ENCODE measurements around the gene SERINC2. TPM values are rescaled to one million over a fixed set of nuclear protein-coding genes. Genes with fewer than 3 reads are reported as not detected.

SERINC2 gene
- total and polyA plus RNA-seq, 9 of the 15 experiments (the other 6 are each of a cell fraction or from before 2014, with no cell fraction given), result 0.07 to 1.2 (median 0.70) TPM; not detected in 2

DNA sequence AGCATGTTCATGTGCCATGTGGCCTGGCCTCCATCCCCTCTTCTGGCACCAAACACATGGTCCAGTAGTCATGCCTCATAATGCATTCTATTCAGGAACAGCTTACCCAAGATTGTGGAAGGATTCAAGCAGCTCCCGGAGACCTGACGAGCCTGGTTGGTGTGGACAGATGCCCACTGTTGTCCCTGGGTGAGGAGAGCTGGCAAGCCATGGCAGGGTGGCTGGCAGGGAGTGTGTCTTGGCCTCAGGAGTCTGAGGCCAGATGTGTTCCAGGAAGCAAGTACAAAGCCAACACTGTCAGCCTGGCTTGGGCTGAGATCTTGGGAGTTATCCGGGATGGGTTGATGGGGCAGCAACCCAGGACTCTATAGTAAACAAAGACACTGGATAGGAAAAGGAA, 32.8 kb upstream of the SERINC2 start:
- WGBS (ENCODE audit: insufficient coverage, low coverage, missing lambda C conversion rate), result 7% methylated on average over 3 of the region's 3 CpGs

More for the DNA sequence above, 32.8 kb upstream of the SERINC2 start:
- ATAC-seq, result no peak
- no peaks in the 10 kb centered on the region for H3K4me1 ChIP-seq (replicated peaks in 1 of 2; ENCODE audit: control insufficient read depth in 2 of 2, insufficient read depth in 2 of 2, low read length in 2 of 2)
- in situ Hi-C loops (cut with MboI), result no loop called here
- no peak overlapping the region for H3K4me2 ChIP-seq (ENCODE audit: insufficient read depth, low read length)
- no peaks in the 10 kb centered on the region for H3K79me2 ChIP-seq (ENCODE audit: control insufficient read depth, insufficient read depth, low read length)
- TF ChIP-seq, protein P1, sequence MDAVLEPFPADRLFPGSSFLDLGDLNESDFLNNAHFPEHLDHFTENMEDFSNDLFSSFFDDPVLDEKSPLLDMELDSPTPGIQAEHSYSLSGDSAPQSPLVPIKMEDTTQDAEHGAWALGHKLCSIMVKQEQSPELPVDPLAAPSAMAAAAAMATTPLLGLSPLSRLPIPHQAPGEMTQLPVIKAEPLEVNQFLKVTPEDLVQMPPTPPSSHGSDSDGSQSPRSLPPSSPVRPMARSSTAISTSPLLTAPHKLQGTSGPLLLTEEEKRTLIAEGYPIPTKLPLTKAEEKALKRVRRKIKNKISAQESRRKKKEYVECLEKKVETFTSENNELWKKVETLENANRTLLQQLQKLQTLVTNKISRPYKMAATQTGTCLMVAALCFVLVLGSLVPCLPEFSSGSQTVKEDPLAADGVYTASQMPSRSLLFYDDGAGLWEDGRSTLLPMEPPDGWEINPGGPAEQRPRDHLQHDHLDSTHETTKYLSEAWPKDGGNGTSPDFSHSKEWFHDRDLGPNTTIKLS (IDR thresholded peaks at IDR 0.05; ENCODE audit: borderline replicate concordance, low read depth), result no peak
- TF ChIP-seq MAFG (tag; conservative IDR thresholded peaks at IDR 0.05) (no peak), ZNF778 (CRISPR knock-in tag; IDR thresholded peaks at IDR 0.05) (no peak), NR2C2 (CRISPR knock-in tag; IDR thresholded peaks at IDR 0.05) (no peak), NR2C2 (tag; IDR thresholded peaks at IDR 0.05) (no peak), TSC22D4 (tag; IDR thresholded peaks at IDR 0.05) (no peak), RCOR1 (IDR thresholded peaks at IDR 0.05; ENCODE audit: borderline replicate concordance in 1 of 2, low read depth in 2 of 2, low read length in 2 of 2) (no peak), SIX5 (IDR thresholded peaks at IDR 0.05; ENCODE audit: borderline replicate concordance in 1 of 2, insufficient read depth in 1 of 2, low read depth in 1 of 2, low read length in 2 of 2) (no peak)
- TF ChIP-seq, protein P2, sequence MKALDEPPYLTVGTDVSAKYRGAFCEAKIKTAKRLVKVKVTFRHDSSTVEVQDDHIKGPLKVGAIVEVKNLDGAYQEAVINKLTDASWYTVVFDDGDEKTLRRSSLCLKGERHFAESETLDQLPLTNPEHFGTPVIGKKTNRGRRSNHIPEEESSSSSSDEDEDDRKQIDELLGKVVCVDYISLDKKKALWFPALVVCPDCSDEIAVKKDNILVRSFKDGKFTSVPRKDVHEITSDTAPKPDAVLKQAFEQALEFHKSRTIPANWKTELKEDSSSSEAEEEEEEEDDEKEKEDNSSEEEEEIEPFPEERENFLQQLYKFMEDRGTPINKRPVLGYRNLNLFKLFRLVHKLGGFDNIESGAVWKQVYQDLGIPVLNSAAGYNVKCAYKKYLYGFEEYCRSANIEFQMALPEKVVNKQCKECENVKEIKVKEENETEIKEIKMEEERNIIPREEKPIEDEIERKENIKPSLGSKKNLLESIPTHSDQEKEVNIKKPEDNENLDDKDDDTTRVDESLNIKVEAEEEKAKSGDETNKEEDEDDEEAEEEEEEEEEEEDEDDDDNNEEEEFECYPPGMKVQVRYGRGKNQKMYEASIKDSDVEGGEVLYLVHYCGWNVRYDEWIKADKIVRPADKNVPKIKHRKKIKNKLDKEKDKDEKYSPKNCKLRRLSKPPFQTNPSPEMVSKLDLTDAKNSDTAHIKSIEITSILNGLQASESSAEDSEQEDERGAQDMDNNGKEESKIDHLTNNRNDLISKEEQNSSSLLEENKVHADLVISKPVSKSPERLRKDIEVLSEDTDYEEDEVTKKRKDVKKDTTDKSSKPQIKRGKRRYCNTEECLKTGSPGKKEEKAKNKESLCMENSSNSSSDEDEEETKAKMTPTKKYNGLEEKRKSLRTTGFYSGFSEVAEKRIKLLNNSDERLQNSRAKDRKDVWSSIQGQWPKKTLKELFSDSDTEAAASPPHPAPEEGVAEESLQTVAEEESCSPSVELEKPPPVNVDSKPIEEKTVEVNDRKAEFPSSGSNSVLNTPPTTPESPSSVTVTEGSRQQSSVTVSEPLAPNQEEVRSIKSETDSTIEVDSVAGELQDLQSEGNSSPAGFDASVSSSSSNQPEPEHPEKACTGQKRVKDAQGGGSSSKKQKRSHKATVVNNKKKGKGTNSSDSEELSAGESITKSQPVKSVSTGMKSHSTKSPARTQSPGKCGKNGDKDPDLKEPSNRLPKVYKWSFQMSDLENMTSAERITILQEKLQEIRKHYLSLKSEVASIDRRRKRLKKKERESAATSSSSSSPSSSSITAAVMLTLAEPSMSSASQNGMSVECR (CRISPR knock-in tag; IDR thresholded peaks at IDR 0.05), result no peak
- TF ChIP-seq, protein P3, sequence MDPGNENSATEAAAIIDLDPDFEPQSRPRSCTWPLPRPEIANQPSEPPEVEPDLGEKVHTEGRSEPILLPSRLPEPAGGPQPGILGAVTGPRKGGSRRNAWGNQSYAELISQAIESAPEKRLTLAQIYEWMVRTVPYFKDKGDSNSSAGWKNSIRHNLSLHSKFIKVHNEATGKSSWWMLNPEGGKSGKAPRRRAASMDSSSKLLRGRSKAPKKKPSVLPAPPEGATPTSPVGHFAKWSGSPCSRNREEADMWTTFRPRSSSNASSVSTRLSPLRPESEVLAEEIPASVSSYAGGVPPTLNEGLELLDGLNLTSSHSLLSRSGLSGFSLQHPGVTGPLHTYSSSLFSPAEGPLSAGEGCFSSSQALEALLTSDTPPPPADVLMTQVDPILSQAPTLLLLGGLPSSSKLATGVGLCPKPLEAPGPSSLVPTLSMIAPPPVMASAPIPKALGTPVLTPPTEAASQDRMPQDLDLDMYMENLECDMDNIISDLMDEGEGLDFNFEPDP (CRISPR knock-in tag; IDR thresholded peaks at IDR 0.05), result no peak
- no peak for DNase-seq (ENCODE audit: extremely low read depth in 1 of 4, low spot score in 3 of 4)
- no peak overlapping the region for H3K27ac ChIP-seq (ENCODE audit: extremely low read depth, low read depth, low read length)
- H3K4me3 ChIP-seq, result no peak overlapping the region
- H2AFZ ChIP-seq (ENCODE audit: low read depth, low read length), result no peak overlapping the region
- 0 out of 2 replicates have a peak, but pooled peaks cover 4% of the 10 kb centered on the region for H4K20me1 ChIP-seq (replicated peaks; ENCODE audit: control insufficient read depth, insufficient read depth, low read length)
- CTCF ChIA-PET (ENCODE audit: low intra/inter-chr PET ratio), result no interaction called here
- POLR2A ChIA-PET, result interaction anchor here (0.6 to 1.2 kb wide), 2 partner anchors 13 to 1865 kb away, joined by 3 to 4 read pairs; no protein-coding TSS in a partner anchor
- no peaks in the 10 kb centered on the region for H3K36me3 ChIP-seq (ENCODE audit: control insufficient read depth, insufficient read depth, low read length)
- intact Hi-C loops (cut with micrococcal nuclease), result no loop called here
- H3K9me3 ChIP-seq (replicated peaks; ENCODE audit: control insufficient read depth, insufficient read depth, low read depth, low read length), result no peaks in the 10 kb centered on the region
- no peak for FAIRE-seq
- 0 out of 4 replicates have a peak overlapping the region, but pooled peaks of 1 of the 2 experiments have one; percentile 39 for H3K9ac ChIP-seq (ENCODE audit: insufficient read depth in 1 of 2, low read depth in 2 of 2, low read length in 2 of 2)
- peaks cover 9 to 18% of the 10 kb centered on the region in 2 experiments; a peak in 3 of 5 replicates for H3K27me3 ChIP-seq (ENCODE audit: control insufficient read depth in 2 of 2, insufficient read depth in 2 of 2, low read length in 2 of 2)
- no TSS peak for BruUV-seq (replicated peaks)
- H3K9me1 ChIP-seq (ENCODE audit: control insufficient read depth, insufficient read depth, low read length), result no peaks in the 10 kb centered on the region

All from K562 (cell line).